Measurements from ENCODE around the gene GNB1L. TPM values are rescaled to one million over a fixed set of nuclear protein-coding genes. Genes with fewer than 3 reads are reported as not detected.

The GNB1L gene
- total and polyA plus RNA-seq, 4 donors: 4.3 to 12.6 (median 4.8) TPM

GRCh38 chr22:19740586-19740985 lies 114.1 kb downstream of the GNB1L start:
- no peaks in the 10 kb centered on the region for H3K9me3 ChIP-seq (ENCODE audit: control insufficient read depth, low read length)
- DNase-seq (no peak), ATAC-seq (ENCODE audit: low FRiP score) (no peak)
- H3K27ac ChIP-seq (ENCODE audit: low read depth in 1 of 2, low read length in 2 of 2): no peak overlapping the region
- no peak overlapping the region for H3K4me3 ChIP-seq (ENCODE audit: low read length in 2 of 2)
- no peaks in the 10 kb centered on the region for H3K36me3 ChIP-seq (ENCODE audit: control insufficient read depth in 1 of 2, insufficient read depth in 2 of 2, low read length in 1 of 2)
- 78 to 86% methylated on average over 15 of the region's 15 CpGs for WGBS, 2 donors
- intact Hi-C loops (cut with DNase I): no loop called here
- no peaks in the 10 kb centered on the region for H3K27me3 ChIP-seq (ENCODE audit: control insufficient read depth in 1 of 2, insufficient read depth in 2 of 2, low read length in 1 of 2)
- H3K4me1 ChIP-seq (ENCODE audit: control insufficient read depth in 1 of 2, insufficient read depth in 2 of 2, low read length in 2 of 2): no peaks in the 10 kb centered on the region

- H3K4me1 ChIP-seq (ENCODE audit: control insufficient read depth in 1 of 2, insufficient read depth in 2 of 2, low read length in 2 of 2): no peaks in the 10 kb centered on the region
- no peak overlapping the region for H3K4me3 ChIP-seq (ENCODE audit: low read length in 2 of 2)
- no peaks in the 10 kb centered on the region for H3K27me3 ChIP-seq (ENCODE audit: control insufficient read depth in 1 of 2, insufficient read depth in 2 of 2, low read length in 1 of 2)
- 95 to 99% methylated on average over 7 of the region's 7 CpGs for WGBS, 2 donors
- no peaks in the 10 kb centered on the region for H3K36me3 ChIP-seq (ENCODE audit: control insufficient read depth in 1 of 2, insufficient read depth in 2 of 2, low read length in 1 of 2)
- DNase-seq (no peak), ATAC-seq (ENCODE audit: low FRiP score) (no peak)
- H3K27ac ChIP-seq (ENCODE audit: low read depth in 1 of 2, low read length in 2 of 2): no peak overlapping the region
- intact Hi-C loops (cut with DNase I): no loop called here
- no peaks in the 10 kb centered on the region for H3K9me3 ChIP-seq (ENCODE audit: control insufficient read depth, low read length)
Measured at GRCh38 chr22:19739911-19740449, 114.7 kb downstream of the GNB1L start.

- H3K36me3 ChIP-seq (ENCODE audit: control insufficient read depth in 1 of 2, insufficient read depth in 2 of 2, low read length in 1 of 2): no peaks in the 10 kb centered on the region
- ATAC-seq (ENCODE audit: low FRiP score) (no peak), DNase-seq (no peak)
- H3K27me3 ChIP-seq (ENCODE audit: control insufficient read depth in 1 of 2, insufficient read depth in 2 of 2, low read length in 1 of 2): no peaks in the 10 kb centered on the region
- WGBS, 2 donors: 59 to 65% methylated on average over 14 to 16 of the region's 16 CpGs
- no peak overlapping the region for H3K4me3 ChIP-seq (ENCODE audit: low read length in 2 of 2)
- no peaks in the 10 kb centered on the region for H3K4me1 ChIP-seq (ENCODE audit: control insufficient read depth in 1 of 2, insufficient read depth in 2 of 2, low read length in 2 of 2)
- intact Hi-C loops (cut with DNase I): no loop called here
- H3K27ac ChIP-seq (ENCODE audit: low read depth in 1 of 2, low read length in 2 of 2): no peak overlapping the region
- no peaks in the 10 kb centered on the region for H3K9me3 ChIP-seq (ENCODE audit: control insufficient read depth, low read length)
Measured at GRCh38 chr22:19739448-19739895, 115.2 kb downstream of the GNB1L start.

- H3K4me3 ChIP-seq (ENCODE audit: low read length in 2 of 2): no peak overlapping the region
- H3K4me1 ChIP-seq (ENCODE audit: control insufficient read depth in 1 of 2, insufficient read depth in 2 of 2, low read length in 2 of 2): no peaks in the 10 kb centered on the region
- WGBS, 2 donors: 60 to 61% methylated on average over 31 of the region's 31 CpGs
- H3K27me3 ChIP-seq (ENCODE audit: control insufficient read depth in 1 of 2, insufficient read depth in 2 of 2, low read length in 1 of 2): no peaks in the 10 kb centered on the region
- intact Hi-C loops (cut with DNase I): no loop called here
- H3K9me3 ChIP-seq (ENCODE audit: control insufficient read depth, low read length): no peaks in the 10 kb centered on the region
- DNase-seq (no peak), ATAC-seq (ENCODE audit: low FRiP score) (no peak)
- H3K36me3 ChIP-seq (ENCODE audit: control insufficient read depth in 1 of 2, insufficient read depth in 2 of 2, low read length in 1 of 2): no peaks in the 10 kb centered on the region
- H3K27ac ChIP-seq (ENCODE audit: low read depth in 1 of 2, low read length in 2 of 2): no peak overlapping the region
Measured at GRCh38 chr22:19738664-19739447, 115.8 kb downstream of the GNB1L start.

DNA sequence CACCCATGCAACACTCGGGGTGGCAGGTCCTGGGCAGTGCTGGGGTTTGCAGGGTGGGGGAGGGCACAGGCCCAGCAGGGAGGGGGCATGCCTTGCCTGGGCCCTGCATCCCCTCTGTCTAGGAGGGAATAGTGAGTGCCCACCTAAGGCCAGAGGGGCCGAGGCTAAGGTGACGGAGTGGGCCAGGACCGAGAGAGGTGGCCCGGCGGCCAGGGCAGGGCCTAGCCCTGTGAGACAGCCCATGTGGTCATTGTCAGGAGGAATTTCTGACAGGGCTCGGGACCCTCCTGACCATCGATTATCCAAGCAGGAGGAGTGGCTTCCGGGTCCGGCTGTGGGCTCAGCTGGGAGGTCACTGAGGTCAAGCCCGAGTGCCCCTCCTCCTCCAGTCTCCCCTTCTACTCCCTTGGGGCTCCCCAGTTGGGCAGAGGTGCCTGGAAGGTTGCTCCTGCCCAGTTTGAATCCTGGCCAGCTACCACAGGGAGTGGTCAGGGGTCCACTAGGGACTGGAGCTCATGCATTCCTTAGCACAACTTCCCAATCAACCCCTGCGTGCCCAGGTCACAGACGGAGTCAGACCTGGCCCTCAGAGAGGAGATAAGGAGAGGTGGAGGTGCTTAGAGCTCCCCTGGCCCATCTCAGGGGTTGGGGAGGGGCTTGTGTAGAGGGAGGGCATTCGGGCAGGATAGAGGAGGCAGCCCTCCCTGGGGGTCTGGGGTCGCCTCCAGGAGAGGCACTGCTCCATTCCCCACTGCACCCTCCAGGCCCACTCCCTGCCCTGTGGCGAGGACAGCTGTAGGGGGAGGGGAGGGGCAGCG lies 116.6 kb downstream of the GNB1L start:
- ATAC-seq (ENCODE audit: low FRiP score): no peak
- DNase-seq: no peak
- no peaks in the 10 kb centered on the region for H3K4me1 ChIP-seq (ENCODE audit: control insufficient read depth in 1 of 2, insufficient read depth in 2 of 2, low read length in 2 of 2)
- no peaks in the 10 kb centered on the region for H3K36me3 ChIP-seq (ENCODE audit: control insufficient read depth in 1 of 2, insufficient read depth in 2 of 2, low read length in 1 of 2)
- WGBS, 2 donors: 89% methylated on average over 17 of the region's 17 CpGs
- no peaks in the 10 kb centered on the region for H3K9me3 ChIP-seq (ENCODE audit: control insufficient read depth, low read length)
- H3K4me3 ChIP-seq (ENCODE audit: low read length in 2 of 2): no peak overlapping the region
- H3K27me3 ChIP-seq (ENCODE audit: control insufficient read depth in 1 of 2, insufficient read depth in 2 of 2, low read length in 1 of 2): no peaks in the 10 kb centered on the region
- no peak overlapping the region for H3K27ac ChIP-seq (ENCODE audit: low read depth in 1 of 2, low read length in 2 of 2)
- intact Hi-C loops (cut with DNase I): no loop called here

DNA sequence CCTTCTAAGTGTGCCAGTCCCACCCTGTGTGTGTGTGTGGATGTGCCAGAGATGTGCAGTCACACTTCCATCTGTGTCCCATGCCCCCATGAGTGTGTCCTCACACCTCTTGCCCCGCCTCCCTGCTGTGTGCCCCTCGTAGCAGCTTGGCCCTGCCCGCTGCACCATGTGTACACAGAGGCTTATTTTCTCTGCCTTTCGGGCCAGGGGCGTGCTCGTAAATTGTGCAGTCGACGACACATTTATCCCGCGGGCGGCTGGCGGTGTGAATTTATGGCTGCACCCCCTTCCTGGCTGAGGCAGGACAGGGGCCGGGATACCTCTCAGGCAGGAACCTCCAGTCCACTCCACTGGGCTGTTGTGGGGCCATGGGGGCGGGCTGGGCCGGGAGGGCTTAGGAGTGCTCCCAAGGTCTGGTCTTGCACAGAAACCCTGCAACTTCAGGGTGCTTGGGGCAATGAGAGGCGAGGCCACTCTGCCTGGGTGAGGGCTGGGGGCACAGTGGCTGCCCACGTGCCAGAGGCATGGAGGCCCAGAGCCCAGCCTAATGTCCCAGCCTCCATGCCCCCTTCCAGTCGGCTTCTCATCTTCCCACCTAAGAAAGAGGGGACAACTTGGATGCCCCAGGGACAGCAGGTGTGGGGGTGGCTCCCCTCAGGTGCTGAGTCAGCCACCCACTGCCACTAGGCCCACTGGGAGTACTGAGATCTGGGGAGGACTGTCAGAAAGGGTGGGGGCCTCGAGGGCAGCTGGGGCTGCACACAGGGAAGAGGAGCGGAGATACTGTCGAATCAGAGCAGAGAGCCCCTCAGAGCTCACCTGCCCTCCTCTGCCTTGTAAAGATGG lies 118.8 kb downstream of the GNB1L start:
- no peaks in the 10 kb centered on the region for H3K4me1 ChIP-seq (ENCODE audit: control insufficient read depth in 1 of 2, insufficient read depth in 2 of 2, low read length in 2 of 2)
- DNase-seq (no peak), ATAC-seq (ENCODE audit: low FRiP score) (no peak)
- H3K36me3 ChIP-seq (ENCODE audit: control insufficient read depth in 1 of 2, insufficient read depth in 2 of 2, low read length in 1 of 2): no peaks in the 10 kb centered on the region
- no peaks in the 10 kb centered on the region for H3K9me3 ChIP-seq (ENCODE audit: control insufficient read depth, low read length)
- H3K27ac ChIP-seq (ENCODE audit: low read depth in 1 of 2, low read length in 2 of 2): no peak overlapping the region
- 86 to 88% methylated on average over 21 of the region's 21 CpGs for WGBS, 2 donors
- intact Hi-C loops (cut with DNase I): no loop called here
- no peaks in the 10 kb centered on the region for H3K27me3 ChIP-seq (ENCODE audit: control insufficient read depth in 1 of 2, insufficient read depth in 2 of 2, low read length in 1 of 2)
- no peak overlapping the region for H3K4me3 ChIP-seq (ENCODE audit: low read length in 2 of 2)

GRCh38 chr22:19734837-19735382 lies 119.8 kb downstream of the GNB1L start:
- H3K4me3 ChIP-seq (ENCODE audit: low read length in 2 of 2): no peak overlapping the region
- H3K27me3 ChIP-seq (ENCODE audit: control insufficient read depth in 1 of 2, insufficient read depth in 2 of 2, low read length in 1 of 2): no peaks in the 10 kb centered on the region
- intact Hi-C loops (cut with DNase I): no loop called here

GRCh38 chr22:19734163-19734562 lies 120.5 kb downstream of the GNB1L start:
- ATAC-seq (ENCODE audit: low FRiP score) (no peak), DNase-seq (no peak)
- intact Hi-C loops (cut with DNase I): no loop called here
- no peaks in the 10 kb centered on the region for H3K27me3 ChIP-seq (ENCODE audit: control insufficient read depth in 1 of 2, insufficient read depth in 2 of 2, low read length in 1 of 2)
- no peak overlapping the region for H3K27ac ChIP-seq (ENCODE audit: low read depth in 1 of 2, low read length in 2 of 2)
- H3K4me1 ChIP-seq (ENCODE audit: control insufficient read depth in 1 of 2, insufficient read depth in 2 of 2, low read length in 2 of 2): no peaks in the 10 kb centered on the region
- H3K36me3 ChIP-seq (ENCODE audit: control insufficient read depth in 1 of 2, insufficient read depth in 2 of 2, low read length in 1 of 2): no peaks in the 10 kb centered on the region
- H3K9me3 ChIP-seq (ENCODE audit: control insufficient read depth, low read length): no peaks in the 10 kb centered on the region
- H3K4me3 ChIP-seq (ENCODE audit: low read length in 2 of 2): no peak overlapping the region
- 90 to 92% methylated on average over 7 of the region's 7 CpGs for WGBS, 2 donors

More at GRCh38 chr22:19734837-19735382, 119.8 kb downstream of the GNB1L start:
- no peak overlapping the region for H3K27ac ChIP-seq (ENCODE audit: low read depth in 1 of 2, low read length in 2 of 2)
- 89 to 92% methylated on average over 5 of the region's 5 CpGs for WGBS, 2 donors
- ATAC-seq (ENCODE audit: low FRiP score): no peak
- no peaks in the 10 kb centered on the region for H3K9me3 ChIP-seq (ENCODE audit: control insufficient read depth, low read length)
- no peaks in the 10 kb centered on the region for H3K4me1 ChIP-seq (ENCODE audit: control insufficient read depth in 1 of 2, insufficient read depth in 2 of 2, low read length in 2 of 2)
- no peaks in the 10 kb centered on the region for H3K36me3 ChIP-seq (ENCODE audit: control insufficient read depth in 1 of 2, insufficient read depth in 2 of 2, low read length in 1 of 2)
- no peak for DNase-seq

Data from aorta (tissue), 5 donors.